Type B pancreatic cell (in vitro differentiated cells): ENCODE results near the gene MRC2. TPM values are rescaled to one million over a fixed set of nuclear protein-coding genes. Genes with fewer than 3 reads are reported as not detected.

Experiments
- DNase-seq: peaks from one replicate; pipeline ENCODE4 v3.0.0; 2021; ENCODE audit warnings: mixed read lengths; ENCODE audit not compliant: unreplicated experiment; ENCODE audit errors: extremely low spot score
- H3K27ac Mint-ChIP-seq: 2 replicates; pipeline ENCODE4 v1.8.0; 2021; ENCODE audit warnings: mild to moderate bottlenecking, mixed read lengths
- H3K27me3 Mint-ChIP-seq: 2 replicates; pipeline ENCODE4 v1.8.0; 2021; ENCODE audit warnings: mixed read lengths
- H3K36me3 Mint-ChIP-seq: 2 replicates; pipeline ENCODE4 v1.8.0; 2021; ENCODE audit warnings: mixed read lengths
- H3K4me1 Mint-ChIP-seq: one replicate; pipeline ENCODE4 v1.8.0; 2021; ENCODE audit warnings: mixed read lengths; ENCODE audit not compliant: unreplicated experiment
- H3K4me3 Mint-ChIP-seq: 2 replicates; pipeline ENCODE4 v1.8.0; 2021; ENCODE audit warnings: mild to moderate bottlenecking, mixed read lengths
- H3K9me3 Mint-ChIP-seq: 2 replicates; pipeline ENCODE4 v1.8.0; 2021; ENCODE audit warnings: mixed read lengths
- total RNA-seq: library from RNA; stranded (reverse); gene quantifications from 2 replicates; pipeline ENCODE4 v1.2.1, GENCODE V29; 2021; ENCODE audit warnings: low replicate concordance
- TF ChIP-seq, protein P1 (sequence below): fragments of 200-600 bp; sonication (generic); conservative IDR thresholded peaks from 2 replicates; pipeline ENCODE4 v1.5.0; 2021; ENCODE audit warnings: antibody characterized with exemption, mild to moderate bottlenecking

The MRC2 gene
- total RNA-seq, 1 donor from 2014 or later, result 52.7 TPM

DNA sequence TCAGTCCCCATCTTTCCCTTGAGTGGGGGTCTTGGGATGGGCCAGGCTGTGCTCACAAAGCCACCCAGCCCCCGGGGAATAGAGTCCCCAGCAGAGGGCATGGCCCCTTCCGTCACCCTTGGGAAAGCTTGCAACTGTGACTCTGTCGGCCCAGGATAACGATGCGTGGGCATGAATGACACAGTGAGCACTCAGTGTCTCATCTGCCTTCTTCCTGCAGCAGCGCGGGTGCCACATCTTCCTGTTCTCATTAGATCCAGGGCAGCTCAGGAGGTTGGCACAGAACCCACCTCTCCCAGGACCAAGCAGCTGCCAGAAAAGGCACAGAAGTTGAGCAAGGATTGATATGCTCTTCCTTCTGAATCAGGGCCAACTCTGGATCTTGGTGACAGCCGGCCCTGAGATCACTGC, 84.7 kb downstream of the MRC2 start:
- H3K27me3 Mint-ChIP-seq, result peaks cover 19% of the 10 kb centered on the region
- TF ChIP-seq, protein P1, sequence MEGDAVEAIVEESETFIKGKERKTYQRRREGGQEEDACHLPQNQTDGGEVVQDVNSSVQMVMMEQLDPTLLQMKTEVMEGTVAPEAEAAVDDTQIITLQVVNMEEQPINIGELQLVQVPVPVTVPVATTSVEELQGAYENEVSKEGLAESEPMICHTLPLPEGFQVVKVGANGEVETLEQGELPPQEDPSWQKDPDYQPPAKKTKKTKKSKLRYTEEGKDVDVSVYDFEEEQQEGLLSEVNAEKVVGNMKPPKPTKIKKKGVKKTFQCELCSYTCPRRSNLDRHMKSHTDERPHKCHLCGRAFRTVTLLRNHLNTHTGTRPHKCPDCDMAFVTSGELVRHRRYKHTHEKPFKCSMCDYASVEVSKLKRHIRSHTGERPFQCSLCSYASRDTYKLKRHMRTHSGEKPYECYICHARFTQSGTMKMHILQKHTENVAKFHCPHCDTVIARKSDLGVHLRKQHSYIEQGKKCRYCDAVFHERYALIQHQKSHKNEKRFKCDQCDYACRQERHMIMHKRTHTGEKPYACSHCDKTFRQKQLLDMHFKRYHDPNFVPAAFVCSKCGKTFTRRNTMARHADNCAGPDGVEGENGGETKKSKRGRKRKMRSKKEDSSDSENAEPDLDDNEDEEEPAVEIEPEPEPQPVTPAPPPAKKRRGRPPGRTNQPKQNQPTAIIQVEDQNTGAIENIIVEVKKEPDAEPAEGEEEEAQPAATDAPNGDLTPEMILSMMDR, result no peak
- H3K4me3 Mint-ChIP-seq, result no peak overlapping the region
- peaks cover 7% of the 10 kb centered on the region for H3K4me1 Mint-ChIP-seq
- no peak overlapping the region for H3K27ac Mint-ChIP-seq
- no peak for DNase-seq
- peaks cover 3% of the 10 kb centered on the region for H3K36me3 Mint-ChIP-seq
- peaks cover 6% of the 10 kb centered on the region for H3K9me3 Mint-ChIP-seq

DNA sequence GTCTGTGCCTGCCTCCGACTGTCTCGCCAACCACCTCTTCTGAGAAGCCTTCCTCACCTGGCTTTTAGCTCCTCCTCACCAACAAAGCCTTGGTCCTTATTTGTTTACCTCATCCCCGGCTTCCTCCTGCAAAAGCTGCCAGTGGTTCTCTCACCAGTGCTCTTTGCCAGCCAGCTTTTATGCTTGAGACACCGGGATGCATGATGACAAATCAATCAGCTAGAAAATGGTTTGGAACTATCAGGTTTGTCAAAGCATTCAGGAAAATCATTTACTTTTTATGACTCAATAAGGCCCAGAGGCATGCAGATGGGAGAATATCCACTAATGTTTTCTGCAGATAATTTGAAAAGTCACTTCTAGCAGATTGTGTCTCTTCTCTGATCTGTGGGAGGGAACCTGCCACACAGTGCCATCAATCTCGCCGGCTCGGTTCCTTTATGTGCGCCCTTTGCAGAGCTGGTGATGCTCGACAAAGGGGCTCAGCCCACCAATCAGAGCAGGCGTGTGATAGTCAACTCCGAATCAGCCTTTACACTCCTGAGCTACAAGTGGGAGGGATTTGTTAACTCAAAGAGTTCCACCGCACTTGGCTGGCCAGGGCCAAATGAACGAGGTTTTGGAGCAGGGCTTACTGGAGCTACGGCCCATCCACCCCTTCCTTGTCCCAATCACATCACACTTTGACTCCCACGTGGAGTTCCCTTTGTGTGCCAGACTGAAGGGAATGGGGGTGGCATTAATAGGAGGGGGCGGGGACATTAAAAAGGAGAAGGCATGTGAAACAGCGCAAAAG, 85.8 kb downstream of the MRC2 start:
- Mint-ChIP-seq H3K4me3 (no peak overlapping the region), H3K27ac (no peak overlapping the region), H3K27me3 (peaks cover 20% of the 10 kb centered on the region), H3K9me3 (no peaks in the 10 kb centered on the region), H3K36me3 (peaks cover 3% of the 10 kb centered on the region), H3K4me1 (peaks cover 7% of the 10 kb centered on the region)
- TF ChIP-seq, protein P1, result no peak
- no peak for DNase-seq

DNA sequence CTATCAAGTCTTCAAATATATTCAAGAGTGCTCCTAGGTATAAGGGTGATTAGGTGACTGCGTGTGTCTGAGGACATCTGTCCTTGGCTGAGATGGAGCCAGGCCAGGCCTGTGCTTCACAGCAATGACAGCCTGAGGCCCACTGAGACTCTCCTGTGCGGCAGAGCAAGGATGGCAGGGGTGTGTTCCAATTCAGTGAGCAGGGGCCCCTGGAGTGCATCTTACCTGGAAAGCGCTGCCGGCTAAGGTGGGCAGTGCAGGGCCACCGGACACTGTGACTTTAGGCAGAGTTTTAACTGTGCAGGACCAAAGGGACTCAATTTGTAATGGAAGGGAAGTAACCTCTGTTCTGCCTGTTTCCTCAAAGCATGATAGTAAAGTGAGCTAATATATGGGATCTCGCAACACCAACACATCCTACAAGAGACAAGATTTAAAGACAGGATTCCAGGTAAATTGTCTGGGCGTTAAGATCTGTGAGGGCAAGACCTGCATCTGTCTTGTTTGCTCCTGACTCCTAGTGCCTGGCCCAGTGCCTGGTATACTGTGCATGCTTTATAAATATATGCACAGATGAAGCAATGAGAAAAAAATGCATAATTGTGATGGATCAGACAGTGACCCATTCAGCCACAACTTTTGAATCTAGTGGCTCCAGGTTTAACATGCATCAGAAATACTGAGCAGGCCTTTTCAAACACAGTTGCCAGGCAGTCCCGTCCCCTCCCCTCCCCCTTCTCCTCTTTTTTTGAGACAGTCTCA, 86.7 kb downstream of the MRC2 start:
- H3K36me3 Mint-ChIP-seq, result peaks cover 3% of the 10 kb centered on the region
- peaks cover 7% of the 10 kb centered on the region for H3K4me1 Mint-ChIP-seq
- H3K4me3 Mint-ChIP-seq, result no peak overlapping the region
- no peaks in the 10 kb centered on the region for H3K9me3 Mint-ChIP-seq
- TF ChIP-seq, protein P1, result no peak
- H3K27me3 Mint-ChIP-seq, result peaks cover 22% of the 10 kb centered on the region
- no peak for DNase-seq
- no peak overlapping the region for H3K27ac Mint-ChIP-seq

DNA sequence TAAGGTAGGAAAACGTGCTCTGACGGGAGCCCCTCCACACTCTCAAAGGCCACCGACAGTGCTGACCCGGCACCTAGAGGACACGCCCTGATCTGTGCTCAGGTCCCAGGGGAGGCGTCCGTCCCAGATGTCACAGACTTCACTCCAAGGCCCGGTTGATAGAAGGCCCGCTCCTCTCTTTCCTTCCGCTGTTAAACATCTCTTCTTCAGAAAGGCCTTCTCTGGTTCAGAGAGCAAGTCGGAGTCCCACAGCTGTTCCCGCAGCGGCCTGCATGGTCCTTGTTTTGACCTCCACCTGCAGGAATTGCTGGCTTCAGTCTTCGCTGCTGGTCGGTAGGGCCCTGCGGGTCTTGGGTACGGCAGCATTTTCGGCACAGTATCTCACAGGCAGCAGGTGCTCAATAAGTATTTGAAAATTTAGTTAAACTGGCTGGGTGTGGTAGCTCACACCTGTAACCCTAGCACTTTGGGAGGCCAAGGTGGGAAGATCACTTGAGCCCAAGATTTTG, 88.5 kb downstream of the MRC2 start:
- H3K4me3 Mint-ChIP-seq, result no peak overlapping the region

DNA sequence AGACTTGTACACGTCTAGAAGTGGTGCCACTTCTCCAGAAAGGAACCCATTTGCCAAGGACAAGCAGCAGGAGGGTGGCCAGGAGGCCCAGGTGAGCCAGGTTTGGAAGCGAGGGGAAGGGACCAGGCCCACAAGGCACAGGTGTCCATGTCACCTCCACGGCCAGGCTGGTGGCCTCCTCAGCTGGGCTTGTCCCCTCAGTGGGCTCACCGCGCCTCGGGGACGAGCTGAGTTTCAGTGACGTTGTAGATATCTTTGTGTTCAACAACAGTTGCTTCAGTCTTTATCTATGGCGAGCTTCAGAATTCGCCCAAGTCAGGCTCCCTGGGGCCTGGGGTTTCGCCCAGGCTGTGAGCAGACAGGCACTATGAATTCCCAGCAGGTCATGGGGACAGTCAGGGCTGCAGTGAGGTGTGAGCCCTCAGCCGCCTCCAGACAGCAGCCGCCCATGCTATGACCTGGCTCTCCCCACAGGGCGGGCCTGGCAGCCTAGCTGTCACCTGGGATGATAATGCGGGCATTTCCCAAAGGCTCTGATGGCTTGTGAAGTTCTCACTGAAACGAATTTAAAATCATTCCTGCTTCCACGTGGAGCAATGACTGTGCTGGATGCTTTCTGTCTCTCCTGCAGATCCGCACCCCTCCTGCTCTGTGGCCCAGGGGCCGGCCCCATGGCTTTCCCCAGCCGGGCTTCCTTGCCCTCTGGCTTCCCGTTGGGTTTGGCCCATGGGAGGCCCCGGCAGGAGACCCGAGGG, 89.5 kb downstream of the MRC2 start:
- H3K4me3 Mint-ChIP-seq, result no peak overlapping the region
- TF ChIP-seq, protein P1, result no peak
- DNase-seq, result no peak
- no peaks in the 10 kb centered on the region for H3K4me1 Mint-ChIP-seq
- peaks cover 16% of the 10 kb centered on the region for H3K27me3 Mint-ChIP-seq
- no peak overlapping the region for H3K27ac Mint-ChIP-seq
- no peaks in the 10 kb centered on the region for H3K36me3 Mint-ChIP-seq
- H3K9me3 Mint-ChIP-seq, result peaks cover 9% of the 10 kb centered on the region

More for the DNA sequence above, 88.5 kb downstream of the MRC2 start:
- Mint-ChIP-seq H3K36me3 (peaks cover 3% of the 10 kb centered on the region), H3K4me1 (no peaks in the 10 kb centered on the region), H3K9me3 (peaks cover 9% of the 10 kb centered on the region), H3K27me3 (peaks cover 19% of the 10 kb centered on the region), H3K27ac (no peak overlapping the region)
- TF ChIP-seq, protein P1, result no peak
- no peak for DNase-seq
